ENCODE data around the gene F11R. TPM values are rescaled to one million over a fixed set of nuclear protein-coding genes. Genes with fewer than 3 reads are reported as not detected.

The F11R gene
- total RNA-seq, 6 experiments from 2014 or later, result 48.3 to 119 (median 65.3) TPM

- Histone ChIP-seq H3K9me3 (no peaks in the 10 kb centered on the region), H3K4me1 (peaks cover 0 to 5% (median 4%) of the 10 kb centered on the region in 4 donors), H3K36me3 (no peaks in the 10 kb centered on the region), H3K27ac (no peak overlapping the region), H3K4me3 (no peak overlapping the region), H3K27me3 (no peaks in the 10 kb centered on the region)
- DNase-seq (no peak), ATAC-seq (no peak)
- intact Hi-C loops (cut with DNase I), result loop anchor here in 1 of 2 donors (10.0 kb wide), 1 partner anchor 54 kb away; no protein-coding TSS in a partner anchor
- WGBS (ENCODE audit: insufficient coverage, low coverage, low lambda C conversion rate, missing lambda C conversion rate), result no CpG with 5 or more reads among the region's 5 CpGs
- no peak for TF ChIP-seq POLR2A (IDR thresholded peaks at IDR 0.05)
- no peak for TF ChIP-seq CTCF (IDR thresholded peaks at IDR 0.05)
These were observed 28.2 kb upstream of the F11R start for GRCh38 chr1:161048949-161049722.

- no peak overlapping the region for H3K4me3 ChIP-seq
- no peaks in the 10 kb centered on the region for H3K27me3 ChIP-seq
- TF ChIP-seq CTCF (IDR thresholded peaks at IDR 0.05) (no peak), POLR2A (IDR thresholded peaks at IDR 0.05) (no peak)
- H3K36me3 ChIP-seq, result peaks cover 0 to 7% (median under 1%) of the 10 kb centered on the region in 4 donors
- peaks cover 0 to 7% (median 4%) of the 10 kb centered on the region in 4 donors for H3K4me1 ChIP-seq
- DNase-seq (no peak), ATAC-seq (no peak)
- H3K9me3 ChIP-seq, result no peaks in the 10 kb centered on the region
- 100% methylated on average over 1 of the region's 18 CpGs for WGBS (ENCODE audit: insufficient coverage, low coverage, low lambda C conversion rate, missing lambda C conversion rate)
- H3K27ac ChIP-seq, result no peak overlapping the region
- intact Hi-C loops (cut with DNase I), result loop anchor here in 1 of 2 donors (10.0 kb wide), 1 partner anchor 53 kb away; no protein-coding TSS in a partner anchor
These were observed 26.8 kb upstream of the F11R start for GRCh38 chr1:161047436-161048420.

DNA sequence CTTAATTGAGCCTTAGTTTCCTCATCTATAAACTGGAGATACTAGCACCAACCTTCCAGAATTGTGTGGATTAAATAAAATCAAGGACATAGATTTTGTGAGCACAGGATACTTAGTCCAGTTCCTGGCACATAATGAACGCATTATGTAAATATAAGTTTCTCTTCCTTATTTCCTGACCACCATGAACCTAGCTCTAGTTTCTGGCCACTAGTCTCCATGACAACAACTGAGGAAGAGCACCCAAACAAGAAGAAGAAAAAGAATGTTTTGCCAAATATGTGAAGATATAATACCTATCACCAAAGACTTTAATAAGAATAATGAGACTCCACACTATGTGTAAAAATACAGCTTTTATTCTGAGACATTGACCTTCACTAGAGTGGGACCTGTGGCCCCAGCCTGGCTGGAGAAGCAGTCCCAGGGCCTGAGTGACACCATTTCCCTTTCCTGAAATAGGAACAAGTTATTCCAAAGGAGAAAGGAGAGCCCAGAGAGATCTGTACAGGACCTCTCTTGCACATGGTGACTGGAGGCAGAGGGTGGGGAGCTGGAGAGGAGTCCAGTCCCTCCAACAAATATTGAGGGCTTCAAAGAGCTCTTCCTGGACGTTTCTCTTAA is 25.8 kb upstream of the F11R start:
- Histone ChIP-seq H3K36me3 (peaks cover 0 to 17% (median 5%) of the 10 kb centered on the region in 4 donors), H3K27ac (peak overlapping the region; percentile 91 to 96 (median 94)), H3K4me1 (peaks cover 0 to 7% (median 4%) of the 10 kb centered on the region in 4 donors), H3K9me3 (no peaks in the 10 kb centered on the region), H3K4me3 (peak overlapping the region; percentile 83 to 94 (median 93)), H3K27me3 (no peaks in the 10 kb centered on the region)
- ATAC-seq (no peak), DNase-seq (no peak)
- no peak for TF ChIP-seq POLR2A (IDR thresholded peaks at IDR 0.05)
- TF ChIP-seq CTCF (IDR thresholded peaks at IDR 0.05), result no peak
- 47% methylated on average over 2 of the region's 2 CpGs for WGBS (ENCODE audit: insufficient coverage, low coverage, low lambda C conversion rate, missing lambda C conversion rate)
- intact Hi-C loops (cut with DNase I), result loop anchor here in 1 of 2 donors (10.0 kb wide), 1 partner anchor 52 kb away; no protein-coding TSS in a partner anchor

Data from right lobe of liver (tissue), 6 donors.